H1 (cell line): ENCODE data around the gene TRAPPC2. TPM values are rescaled to one million over a fixed set of nuclear protein-coding genes. Genes with fewer than 3 reads are reported as not detected.

Experiments
- CHD7 ChIP-seq: fragments of 300-600 bp; sonication (generic); IDR thresholded peaks from 2 replicates; pipeline ENCODE4 v1.7.1; 2012; ENCODE audit warnings: low read length, moderate library complexity, mild to moderate bottlenecking, inconsistent platforms; ENCODE audit not compliant: insufficient replicate concordance
- polyA plus RNA-seq, 7 experiments: library from polyadenylated mRNA; depleted of rRNA in 3 of 7; stranded (reverse) in 5 of 7; unstranded in 2 of 7; fragments of >200 nt in 5 of 7; fragments of 200-250 nt in 2 of 7; gene quantifications; 1 replicate in 5 of 7; 2 replicates in 1 of 7; 4 replicates in 1 of 7; pipeline versions ENCODE4 v1.2.1 to v1.2.3, GENCODE V29; 2011 to 2013; ENCODE audit warnings: missing spikeins in 2 of 7, mixed read lengths in 2 of 7
- total RNA-seq: library from RNA; stranded (reverse); fragmentation: NEBNext Ultra II Directional; extraction: Animal tissue kit (Norgen Biotek cat#: 25700); gene quantifications from 2 replicates; pipeline ENCODE4 v1.2.1, GENCODE V29; 2021

TRAPPC2 gene
- total and polyA plus RNA-seq, 2 of the 8 experiments (the other 6 are each of a cell fraction or from before 2014, with no cell fraction given): 6.7 to 10.8 TPM

GRCh38 chrX:13716455-13716854, 18.0 kb downstream of the TRAPPC2 start (continued):
- no peak for TF ChIP-seq CHD7
